Measurements from ENCODE around the gene ADGRF5.
"Not testable (repeated sequence)": the region's sequence is repeated elsewhere in the genome, so short reads cannot be mapped to it uniquely, and the experiment has no call there.

The ADGRF5 gene

GRCh38 chr6:46867411-46867810 lies 54.3 kb downstream of the ADGRF5 start:
- Histone ChIP-seq H3K9me3 (ENCODE audit: control insufficient read depth, low read length) (no peaks in the 10 kb centered on the region), H3K4me3 (ENCODE audit: insufficient read depth, low read depth, low read length, poor library complexity, severe bottlenecking) (no peak overlapping the region)

GRCh38 chr6:46865221-46865620 lies 56.5 kb downstream of the ADGRF5 start:
- no peaks in the 10 kb centered on the region for H3K36me3 ChIP-seq (ENCODE audit: control insufficient read depth, insufficient read depth, low read length)

More at GRCh38 chr6:46867411-46867810, 54.3 kb downstream of the ADGRF5 start:
- H3K27ac ChIP-seq (ENCODE audit: insufficient read depth, low read length, poor library complexity, severe bottlenecking): no peak overlapping the region
- H3K4me1 ChIP-seq (ENCODE audit: control insufficient read depth, insufficient read depth, low read length, poor library complexity, severe bottlenecking): no peaks in the 10 kb centered on the region
- H3K27me3 ChIP-seq (replicated peaks; ENCODE audit: control insufficient read depth, insufficient read depth, low read length, poor library complexity, severe bottlenecking): no peaks in the 10 kb centered on the region
- DNase-seq: no peak
- no peaks in the 10 kb centered on the region for H3K36me3 ChIP-seq (ENCODE audit: control insufficient read depth, insufficient read depth, low read length)

GRCh38 chr6:46863791-46864190 lies 57.9 kb downstream of the ADGRF5 start:
- H3K9me3 ChIP-seq (ENCODE audit: control insufficient read depth, low read length): no peaks in the 10 kb centered on the region
- no peaks in the 10 kb centered on the region for H3K4me1 ChIP-seq (ENCODE audit: control insufficient read depth, insufficient read depth, low read length, poor library complexity, severe bottlenecking)
- H3K27ac ChIP-seq (ENCODE audit: insufficient read depth, low read length, poor library complexity, severe bottlenecking): no peak overlapping the region

More at GRCh38 chr6:46865221-46865620, 56.5 kb downstream of the ADGRF5 start:
- no peak for DNase-seq
- Histone ChIP-seq H3K4me1 (ENCODE audit: control insufficient read depth, insufficient read depth, low read length, poor library complexity, severe bottlenecking) (no peaks in the 10 kb centered on the region), H3K27ac (ENCODE audit: insufficient read depth, low read length, poor library complexity, severe bottlenecking) (no peak overlapping the region), H3K9me3 (ENCODE audit: control insufficient read depth, low read length) (no peaks in the 10 kb centered on the region), H3K4me3 (ENCODE audit: insufficient read depth, low read depth, low read length, poor library complexity, severe bottlenecking) (no peak overlapping the region), H3K27me3 (replicated peaks; ENCODE audit: control insufficient read depth, insufficient read depth, low read length, poor library complexity, severe bottlenecking) (no peaks in the 10 kb centered on the region)

GRCh38 chr6:46862381-46862780 lies 59.4 kb downstream of the ADGRF5 start:
- Histone ChIP-seq H3K27me3 (replicated peaks; ENCODE audit: control insufficient read depth, insufficient read depth, low read length, poor library complexity, severe bottlenecking) (no peaks in the 10 kb centered on the region), H3K4me3 (ENCODE audit: insufficient read depth, low read depth, low read length, poor library complexity, severe bottlenecking) (no peak overlapping the region), H3K36me3 (ENCODE audit: control insufficient read depth, insufficient read depth, low read length) (no peaks in the 10 kb centered on the region), H3K27ac (ENCODE audit: insufficient read depth, low read length, poor library complexity, severe bottlenecking) (no peak overlapping the region), H3K9me3 (ENCODE audit: control insufficient read depth, low read length) (no peaks in the 10 kb centered on the region), H3K4me1 (ENCODE audit: control insufficient read depth, insufficient read depth, low read length, poor library complexity, severe bottlenecking) (no peaks in the 10 kb centered on the region)
- no peak for DNase-seq

More at GRCh38 chr6:46863791-46864190, 57.9 kb downstream of the ADGRF5 start:
- no peak for DNase-seq
- Histone ChIP-seq H3K4me3 (ENCODE audit: insufficient read depth, low read depth, low read length, poor library complexity, severe bottlenecking) (no peak overlapping the region), H3K36me3 (ENCODE audit: control insufficient read depth, insufficient read depth, low read length) (no peaks in the 10 kb centered on the region), H3K27me3 (replicated peaks; ENCODE audit: control insufficient read depth, insufficient read depth, low read length, poor library complexity, severe bottlenecking) (no peaks in the 10 kb centered on the region)

- not testable (repeated sequence) for H3K4me1 ChIP-seq (ENCODE audit: control insufficient read depth, insufficient read depth, low read length, poor library complexity, severe bottlenecking); H3K27me3 ChIP-seq (replicated peaks; ENCODE audit: control insufficient read depth, insufficient read depth, low read length, poor library complexity, severe bottlenecking); H3K9me3 ChIP-seq (ENCODE audit: control insufficient read depth, low read length); H3K27ac ChIP-seq (ENCODE audit: insufficient read depth, low read length, poor library complexity, severe bottlenecking); H3K4me3 ChIP-seq (ENCODE audit: insufficient read depth, low read depth, low read length, poor library complexity, severe bottlenecking); DNase-seq; H3K36me3 ChIP-seq (ENCODE audit: control insufficient read depth, insufficient read depth, low read length)
These were observed 65.8 kb downstream of the ADGRF5 start for GRCh38 chr6:46855966-46856365.

- H3K4me1 ChIP-seq (ENCODE audit: control insufficient read depth, insufficient read depth, low read length, poor library complexity, severe bottlenecking); DNase-seq; H3K9me3 ChIP-seq (ENCODE audit: control insufficient read depth, low read length); H3K27ac ChIP-seq (ENCODE audit: insufficient read depth, low read length, poor library complexity, severe bottlenecking); H3K36me3 ChIP-seq (ENCODE audit: control insufficient read depth, insufficient read depth, low read length); H3K4me3 ChIP-seq (ENCODE audit: insufficient read depth, low read depth, low read length, poor library complexity, severe bottlenecking); H3K27me3 ChIP-seq (replicated peaks; ENCODE audit: control insufficient read depth, insufficient read depth, low read length, poor library complexity, severe bottlenecking): not testable (repeated sequence)
These were observed 70.2 kb downstream of the ADGRF5 start for GRCh38 chr6:46851576-46851975.

- H3K27me3 ChIP-seq (replicated peaks; ENCODE audit: control insufficient read depth, insufficient read depth, low read length, poor library complexity, severe bottlenecking): no peaks in the 10 kb centered on the region
- no peaks in the 10 kb centered on the region for H3K9me3 ChIP-seq (ENCODE audit: control insufficient read depth, low read length)
- no peak overlapping the region for H3K4me3 ChIP-seq (ENCODE audit: insufficient read depth, low read depth, low read length, poor library complexity, severe bottlenecking)
- DNase-seq: no peak
- H3K4me1 ChIP-seq (ENCODE audit: control insufficient read depth, insufficient read depth, low read length, poor library complexity, severe bottlenecking): no peaks in the 10 kb centered on the region
- no peaks in the 10 kb centered on the region for H3K36me3 ChIP-seq (ENCODE audit: control insufficient read depth, insufficient read depth, low read length)
- no peak overlapping the region for H3K27ac ChIP-seq (ENCODE audit: insufficient read depth, low read length, poor library complexity, severe bottlenecking)
These were observed 70.9 kb downstream of the ADGRF5 start for GRCh38 chr6:46850792-46851191.

GRCh38 chr6:46849361-46849690 lies 72.4 kb downstream of the ADGRF5 start:
- Histone ChIP-seq H3K27ac (ENCODE audit: insufficient read depth, low read length, poor library complexity, severe bottlenecking) (no peak overlapping the region), H3K27me3 (replicated peaks; ENCODE audit: control insufficient read depth, insufficient read depth, low read length, poor library complexity, severe bottlenecking) (no peaks in the 10 kb centered on the region)
- DNase-seq: no peak

GRCh38 chr6:46848684-46849360 lies 72.9 kb downstream of the ADGRF5 start:
- Histone ChIP-seq H3K27me3 (replicated peaks; ENCODE audit: control insufficient read depth, insufficient read depth, low read length, poor library complexity, severe bottlenecking) (no peaks in the 10 kb centered on the region), H3K4me3 (ENCODE audit: insufficient read depth, low read depth, low read length, poor library complexity, severe bottlenecking) (no peak overlapping the region), H3K27ac (ENCODE audit: insufficient read depth, low read length, poor library complexity, severe bottlenecking) (no peak overlapping the region), H3K9me3 (ENCODE audit: control insufficient read depth, low read length) (no peaks in the 10 kb centered on the region), H3K4me1 (ENCODE audit: control insufficient read depth, insufficient read depth, low read length, poor library complexity, severe bottlenecking) (no peaks in the 10 kb centered on the region), H3K36me3 (ENCODE audit: control insufficient read depth, insufficient read depth, low read length) (no peaks in the 10 kb centered on the region)
- DNase-seq: peak in 2 of 3 donors; percentile 0 to 3

More at GRCh38 chr6:46849361-46849690, 72.4 kb downstream of the ADGRF5 start:
- H3K36me3 ChIP-seq (ENCODE audit: control insufficient read depth, insufficient read depth, low read length): no peaks in the 10 kb centered on the region
- no peaks in the 10 kb centered on the region for H3K9me3 ChIP-seq (ENCODE audit: control insufficient read depth, low read length)
- H3K4me1 ChIP-seq (ENCODE audit: control insufficient read depth, insufficient read depth, low read length, poor library complexity, severe bottlenecking): no peaks in the 10 kb centered on the region
- no peak overlapping the region for H3K4me3 ChIP-seq (ENCODE audit: insufficient read depth, low read depth, low read length, poor library complexity, severe bottlenecking)

GRCh38 chr6:46845126-46845525 lies 76.6 kb downstream of the ADGRF5 start:
- Histone ChIP-seq H3K27ac (ENCODE audit: insufficient read depth, low read length, poor library complexity, severe bottlenecking) (no peak overlapping the region), H3K36me3 (ENCODE audit: control insufficient read depth, insufficient read depth, low read length) (no peaks in the 10 kb centered on the region), H3K4me3 (ENCODE audit: insufficient read depth, low read depth, low read length, poor library complexity, severe bottlenecking) (no peak overlapping the region), H3K9me3 (ENCODE audit: control insufficient read depth, low read length) (no peaks in the 10 kb centered on the region), H3K4me1 (ENCODE audit: control insufficient read depth, insufficient read depth, low read length, poor library complexity, severe bottlenecking) (no peaks in the 10 kb centered on the region), H3K27me3 (replicated peaks; ENCODE audit: control insufficient read depth, insufficient read depth, low read length, poor library complexity, severe bottlenecking) (no peaks in the 10 kb centered on the region)
- no peak for DNase-seq
